Hepatocyte (in vitro differentiated cells): ENCODE measurements around the gene PIEZO1.

Source experiments
- CTCF ChIP-seq: fragments of 200-600 bp; sonication (generic); IDR thresholded peaks from 2 replicates; pipeline ENCODE4 v1.5.1; 2016; ENCODE audit warnings: antibody characterized with exemption, mild to moderate bottlenecking; ENCODE audit not compliant: poor library complexity
- EZH2 ChIP-seq: fragments of 200-600 bp; sonication (generic); IDR thresholded peaks from 2 replicates; pipeline ENCODE4 v1.6.1; 2016; ENCODE audit warnings: antibody characterized with exemption, mild to moderate bottlenecking, borderline replicate concordance
- EZH2phosphoT487 ChIP-seq: fragments of 200-600 bp; sonication (generic); IDR thresholded peaks from one replicate; pipeline ENCODE4 v1.6.1; 2018; ENCODE audit warnings: antibody characterized with exemption, mild to moderate bottlenecking, low read depth, moderate library complexity; ENCODE audit not compliant: unreplicated experiment, severe bottlenecking

GRCh38 chr16:88827727-88828126 lies 42.7 kb upstream of the PIEZO1 start:
- TF ChIP-seq CTCF: no peak
- no peak for TF ChIP-seq EZH2
- TF ChIP-seq EZH2phosphoT487: no peak
